Gastroesophageal sphincter (tissue), 3 donors: Measurements from ENCODE around the gene SUOX.

ENCODE experiments used
- EP300 ChIP-seq: sonication (generic); formaldehyde crosslinking; IDR thresholded peaks from one replicate; pipeline ENCODE4 v1.6.1; 2017; ENCODE audit warnings: antibody characterized with exemption, mild to moderate bottlenecking
- POLR2A ChIP-seq, 2 donors: fragments of 450-650 bp; IDR thresholded peaks; one replicate each; pipeline ENCODE4 v1.6.1; 2017; ENCODE audit warnings: antibody characterized with exemption in 2 of 2, mild to moderate bottlenecking in 2 of 2, moderate library complexity in 1 of 2
- TF ChIP-seq, protein P1 (sequence below), 4 experiments: fragments of 200-600 bp in 2 of 4; fragments of 450-650 bp in 2 of 4; sonication (generic) in 1 of 4; IDR thresholded peaks; one replicate each; pipeline ENCODE4 v1.5.1; 2017 to 2019; ENCODE audit warnings: antibody characterized with exemption in 4 of 4, mild to moderate bottlenecking in 2 of 4, moderate library complexity in 2 of 4

DNA sequence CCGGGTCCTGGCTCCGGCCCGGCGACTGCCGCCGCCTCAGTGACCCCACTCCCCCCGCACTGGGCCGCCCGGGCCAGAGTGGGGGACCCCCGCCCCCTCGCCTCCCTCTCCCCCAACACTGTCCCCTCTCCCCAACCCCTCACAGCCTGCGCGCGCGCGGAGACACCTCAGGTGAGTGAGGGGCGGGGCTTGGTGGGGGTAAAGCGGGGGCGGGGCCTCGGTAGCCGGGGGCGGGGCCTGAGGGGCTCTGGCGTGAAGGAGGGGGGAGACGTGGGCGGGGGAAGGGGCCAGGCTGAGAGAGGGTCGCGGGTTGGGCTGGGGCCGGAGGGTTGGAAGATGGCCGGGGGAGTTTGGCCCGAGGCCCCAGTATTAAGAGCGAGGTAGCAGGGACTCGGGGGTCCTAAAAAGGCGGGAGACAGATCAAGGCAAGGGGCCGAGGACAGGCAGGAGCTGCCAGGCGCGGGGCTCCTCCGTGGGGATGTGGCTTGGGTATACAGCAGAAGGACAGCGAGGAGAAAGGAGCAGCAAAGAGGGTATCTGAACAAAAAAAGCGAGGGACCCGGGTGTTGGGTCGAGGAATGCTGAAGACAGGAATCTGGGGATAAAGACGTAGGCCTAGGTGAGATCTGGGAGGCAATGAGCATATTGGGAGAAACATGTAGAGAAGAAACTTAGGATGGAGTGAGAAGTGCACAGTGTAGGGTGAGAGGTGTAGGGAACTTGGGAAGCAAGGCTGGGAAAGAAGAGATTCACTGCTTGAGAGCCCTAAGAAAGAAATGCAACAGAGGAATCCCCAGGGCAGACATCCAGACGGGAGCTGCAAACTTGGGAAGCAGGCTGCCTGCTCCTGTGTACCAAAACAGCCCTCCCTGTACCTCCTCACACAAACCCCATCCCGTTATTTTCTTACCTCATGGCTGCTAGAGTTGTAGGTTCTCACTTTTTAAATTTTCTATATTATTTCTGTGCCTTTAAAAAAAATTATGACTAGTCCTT lies 10.8 kb downstream of the SUOX start:
- TF ChIP-seq, protein P1, sequence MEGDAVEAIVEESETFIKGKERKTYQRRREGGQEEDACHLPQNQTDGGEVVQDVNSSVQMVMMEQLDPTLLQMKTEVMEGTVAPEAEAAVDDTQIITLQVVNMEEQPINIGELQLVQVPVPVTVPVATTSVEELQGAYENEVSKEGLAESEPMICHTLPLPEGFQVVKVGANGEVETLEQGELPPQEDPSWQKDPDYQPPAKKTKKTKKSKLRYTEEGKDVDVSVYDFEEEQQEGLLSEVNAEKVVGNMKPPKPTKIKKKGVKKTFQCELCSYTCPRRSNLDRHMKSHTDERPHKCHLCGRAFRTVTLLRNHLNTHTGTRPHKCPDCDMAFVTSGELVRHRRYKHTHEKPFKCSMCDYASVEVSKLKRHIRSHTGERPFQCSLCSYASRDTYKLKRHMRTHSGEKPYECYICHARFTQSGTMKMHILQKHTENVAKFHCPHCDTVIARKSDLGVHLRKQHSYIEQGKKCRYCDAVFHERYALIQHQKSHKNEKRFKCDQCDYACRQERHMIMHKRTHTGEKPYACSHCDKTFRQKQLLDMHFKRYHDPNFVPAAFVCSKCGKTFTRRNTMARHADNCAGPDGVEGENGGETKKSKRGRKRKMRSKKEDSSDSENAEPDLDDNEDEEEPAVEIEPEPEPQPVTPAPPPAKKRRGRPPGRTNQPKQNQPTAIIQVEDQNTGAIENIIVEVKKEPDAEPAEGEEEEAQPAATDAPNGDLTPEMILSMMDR (IDR thresholded peaks at IDR 0.05), result no peak
- TF ChIP-seq EP300 (no peak), POLR2A (IDR thresholded peaks at IDR 0.05) (no peak)
